ENCODE data around the gene CELA1.
"Not testable (repeated sequence)": the region's sequence is repeated elsewhere in the genome, so short reads cannot be mapped to it uniquely, and the experiment has no call there.

The CELA1 gene

DNA sequence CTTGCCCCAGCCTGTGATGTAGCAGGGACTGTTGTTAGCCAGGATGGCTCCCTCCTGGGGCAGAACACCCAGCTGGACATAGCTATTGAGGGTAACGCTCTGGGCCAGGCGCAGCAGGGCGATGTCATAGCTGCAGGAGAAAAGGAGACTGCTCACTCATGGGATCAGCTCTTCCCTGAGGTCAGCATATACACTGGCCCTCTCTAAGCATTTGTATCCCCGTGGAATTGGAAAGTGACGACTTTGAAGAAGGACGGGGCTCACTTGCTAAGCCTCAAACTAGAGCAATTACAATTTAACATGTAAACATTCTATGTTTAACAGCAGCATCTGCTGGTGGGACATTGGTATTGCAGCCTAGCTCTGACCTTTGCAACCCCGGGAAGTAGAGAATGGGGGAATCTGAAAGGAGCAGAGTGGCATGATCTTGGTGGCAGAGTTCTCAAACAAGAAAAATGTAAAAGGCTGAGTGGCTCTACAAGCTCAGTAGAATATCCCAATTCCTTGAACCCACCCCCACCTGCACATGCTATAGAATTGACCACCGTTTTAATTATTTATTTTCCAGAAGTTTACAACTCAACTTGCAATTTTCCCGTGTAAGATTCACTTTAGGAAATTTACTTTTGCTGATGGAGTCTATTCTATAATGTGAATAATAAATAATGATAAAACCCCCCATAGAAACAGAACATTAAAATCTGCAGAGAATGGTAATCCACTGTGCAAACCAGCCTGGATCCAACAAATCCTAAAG is 5.0 kb downstream of the CELA1 start:
- peak; percentile 82 for DNase-seq

DNA sequence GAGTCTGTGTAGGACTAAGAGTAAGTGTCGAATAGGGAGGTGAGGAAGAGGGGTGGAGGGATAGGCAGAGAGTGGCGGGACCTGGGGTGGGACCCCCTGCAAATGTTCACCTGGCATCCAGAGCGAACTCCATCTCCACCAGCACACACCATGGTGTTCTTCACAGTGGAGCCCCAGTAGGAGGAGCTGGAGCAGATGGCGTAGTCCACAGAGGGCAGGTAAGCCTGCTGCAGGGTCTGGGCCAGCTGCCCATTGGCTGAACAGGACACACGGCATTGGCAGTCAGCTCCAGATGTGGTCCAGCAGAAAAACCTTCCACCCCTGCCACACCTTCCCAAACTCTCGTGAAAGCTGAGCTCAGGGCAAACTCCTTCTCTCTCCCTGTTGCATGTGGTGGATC is 6.7 kb downstream of the CELA1 start:
- DNase-seq, result no peak

DNA sequence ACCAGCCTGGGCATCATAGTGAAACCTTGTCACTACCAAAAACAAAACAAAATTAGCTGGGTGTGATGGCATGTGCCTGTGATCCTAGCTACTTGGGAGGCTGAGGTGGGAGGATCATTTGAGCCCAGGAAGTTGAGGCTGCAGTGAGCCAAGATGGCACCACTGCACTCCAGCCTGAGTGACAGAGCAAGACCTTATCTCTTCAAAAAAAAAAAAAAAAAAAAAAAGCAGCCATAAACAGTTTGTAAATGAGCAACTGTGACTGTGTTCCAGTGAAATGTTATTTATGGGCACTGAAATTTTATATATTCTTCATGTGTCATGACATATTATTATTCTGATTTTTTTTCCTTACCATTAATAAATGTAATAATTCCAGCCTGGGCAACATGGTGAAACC is 9.1 kb downstream of the CELA1 start:
- DNase-seq, result not testable (repeated sequence)

DNA sequence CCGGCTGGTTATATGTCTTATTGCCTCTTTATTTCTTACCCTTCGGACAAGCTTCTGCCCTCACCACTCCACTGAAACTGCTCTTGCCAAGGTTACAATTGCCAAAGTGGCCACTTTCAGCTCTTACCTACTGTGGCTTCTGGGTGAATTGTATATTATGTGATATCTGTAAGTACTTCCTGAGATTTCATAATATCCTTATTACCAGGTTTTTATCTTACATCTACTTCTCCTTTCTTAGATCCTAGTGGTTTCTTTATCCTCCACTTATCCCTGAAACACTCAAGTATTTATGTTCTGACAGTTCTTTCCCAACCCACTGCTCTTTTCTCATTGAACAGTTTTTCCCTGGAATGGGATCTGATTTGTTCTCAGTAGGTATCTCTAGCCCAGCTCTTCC is 10.5 kb downstream of the CELA1 start:
- DNase-seq, result no peak

DNA sequence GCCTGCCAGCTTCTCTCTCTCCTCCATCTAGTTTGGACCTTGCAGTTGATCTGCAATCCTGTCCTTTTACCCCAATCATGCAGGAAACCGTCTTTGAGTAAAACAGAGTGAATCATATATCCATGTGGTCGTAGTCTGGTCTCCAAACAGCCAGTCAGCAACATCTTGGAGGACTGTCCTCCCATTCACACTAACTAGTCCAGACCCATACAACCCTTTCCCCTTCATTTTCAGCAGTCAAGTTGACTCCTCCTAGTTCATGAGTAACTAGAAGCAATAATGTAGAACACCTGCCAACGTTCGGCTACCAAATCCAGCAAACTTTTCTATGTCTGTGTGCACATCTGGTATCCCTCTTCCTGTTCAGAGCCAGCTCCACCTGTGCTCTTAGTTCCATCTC is 11.7 kb downstream of the CELA1 start:
- DNase-seq, result no peak

DNA sequence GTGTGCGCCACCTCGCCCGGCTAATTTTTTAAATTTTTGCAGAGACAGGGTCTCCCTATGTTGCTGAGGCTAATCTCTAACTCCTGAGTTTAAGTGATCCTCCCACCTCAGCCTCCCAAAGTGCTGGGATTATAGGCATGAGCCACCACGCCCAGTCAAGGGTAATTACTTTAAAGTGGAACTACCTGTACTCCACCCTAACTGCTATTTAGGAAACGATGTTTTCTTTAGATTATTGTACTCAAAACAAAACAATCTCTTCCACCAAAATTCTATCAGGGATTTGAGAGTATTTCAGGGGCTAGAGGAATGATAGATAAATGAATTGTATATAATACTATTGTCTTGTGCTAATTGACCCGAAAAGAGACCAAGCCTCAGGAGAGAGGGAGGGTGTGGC is 12.9 kb downstream of the CELA1 start:
- DNase-seq, result no peak

DNA sequence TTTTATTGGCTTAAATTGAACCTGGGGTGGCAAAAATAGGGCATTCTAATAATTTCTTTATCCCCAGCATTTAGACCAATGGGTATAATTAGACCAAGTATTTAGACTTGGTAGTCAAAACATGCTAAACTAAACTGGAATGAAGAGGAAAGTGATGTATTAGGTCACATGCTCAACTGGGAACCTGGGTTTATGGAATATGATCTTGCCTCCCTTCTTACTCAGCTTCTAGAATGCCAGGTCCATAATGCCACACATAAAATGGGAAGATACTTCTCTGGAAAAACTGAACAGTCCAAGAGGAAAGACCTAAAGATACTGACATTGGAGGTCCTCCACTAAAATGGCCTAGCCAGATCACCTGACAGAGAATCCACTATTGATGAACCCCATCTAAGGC is 16.3 kb downstream of the CELA1 start:
- DNase-seq, result no peak

DNA sequence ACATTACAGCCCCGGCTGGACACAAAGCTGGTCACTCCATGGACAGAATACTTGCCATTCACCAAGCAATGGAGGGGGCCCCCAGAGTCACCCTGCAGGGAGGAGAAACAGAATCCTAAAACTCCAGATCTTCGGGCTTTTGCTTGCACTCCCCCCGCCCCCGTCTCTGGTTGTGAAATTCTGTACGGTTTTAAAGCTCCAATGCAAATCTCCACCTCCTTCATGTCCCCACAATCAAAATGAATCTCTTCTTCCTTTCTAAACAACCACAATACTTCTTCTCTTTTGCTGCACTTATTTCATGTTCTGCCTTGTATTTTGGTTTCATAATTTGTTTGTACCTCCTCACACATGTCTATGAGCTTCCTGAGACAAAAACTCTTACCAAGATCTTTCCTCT is 16.7 kb downstream of the CELA1 start:
- DNase-seq, result no peak

DNA sequence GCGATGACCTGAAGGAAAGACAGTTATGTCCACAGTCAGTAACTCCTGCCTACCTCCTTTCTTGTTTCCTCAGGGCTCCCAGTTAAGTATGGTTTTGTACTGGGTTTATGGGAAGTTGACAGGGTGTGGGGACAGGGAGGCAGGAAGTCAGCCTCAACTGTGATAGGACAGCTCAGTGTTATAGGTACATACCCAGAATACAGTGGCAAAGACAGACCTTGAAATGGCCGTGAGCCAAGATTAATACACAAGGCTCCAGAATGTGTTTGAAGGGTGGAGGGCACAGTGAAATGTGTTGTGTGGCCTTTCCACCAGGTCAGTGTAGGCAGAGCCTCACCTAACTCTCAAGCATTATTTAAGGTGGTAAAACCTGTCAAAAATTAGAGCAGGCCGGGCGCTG is 17.9 kb downstream of the CELA1 start:
- no peak for DNase-seq

DNA sequence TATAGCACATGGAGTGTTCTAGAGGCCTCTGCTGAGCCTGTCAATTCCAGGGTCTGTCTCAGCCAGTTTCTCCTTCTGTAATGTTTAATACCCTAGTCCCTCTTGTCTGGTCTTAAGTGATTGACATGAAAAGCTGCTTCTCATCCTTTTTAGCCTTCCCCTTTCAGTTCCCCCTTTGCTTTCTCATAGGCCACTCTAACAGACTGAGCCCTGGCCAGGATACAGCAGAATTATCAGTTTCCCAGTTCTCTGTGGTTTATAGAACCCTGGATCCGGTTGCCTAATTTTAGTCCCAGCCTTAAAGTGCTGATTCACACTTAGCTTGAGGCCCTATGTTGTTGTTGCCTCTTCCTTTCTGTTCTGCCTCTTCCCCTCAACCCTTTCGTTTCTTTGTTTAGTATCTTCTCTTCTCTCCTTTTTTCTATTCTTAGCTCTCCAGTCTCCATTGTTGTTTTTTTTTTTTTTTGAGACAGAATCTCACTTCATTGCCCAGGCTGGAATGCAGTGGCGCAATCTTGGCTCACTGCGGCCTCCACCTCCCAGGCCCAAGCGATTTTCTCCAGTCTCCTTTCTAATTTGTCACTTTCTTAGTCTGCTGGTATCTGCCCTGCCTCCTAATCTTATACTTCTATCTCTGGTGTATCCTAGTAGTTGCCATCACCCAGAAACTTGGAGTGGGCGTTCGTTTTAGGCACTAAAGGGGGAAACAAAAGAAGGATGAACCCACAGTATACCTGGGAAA is 19.6 kb downstream of the CELA1 start:
- DNase-seq, result no peak

DNA sequence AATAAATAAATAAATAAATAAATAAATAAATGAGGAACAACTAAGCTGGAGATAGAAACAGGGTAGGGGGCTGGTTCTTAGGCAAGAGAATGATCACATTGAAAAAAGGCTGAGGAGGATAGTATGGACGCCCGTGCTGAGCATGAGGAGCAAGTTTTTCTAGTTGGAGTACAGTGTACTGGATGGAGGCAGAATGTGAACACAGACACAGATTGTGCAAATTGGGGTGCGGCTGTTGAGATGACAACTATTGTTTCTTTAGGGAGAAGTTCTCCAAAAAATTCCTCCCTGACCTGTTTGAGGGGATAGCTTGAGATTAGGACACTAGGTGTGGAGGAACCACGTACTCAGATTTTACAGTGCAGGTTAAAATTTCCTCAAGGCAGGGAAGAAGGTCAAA is 21.5 kb downstream of the CELA1 start:
- no peak for DNase-seq

DNA sequence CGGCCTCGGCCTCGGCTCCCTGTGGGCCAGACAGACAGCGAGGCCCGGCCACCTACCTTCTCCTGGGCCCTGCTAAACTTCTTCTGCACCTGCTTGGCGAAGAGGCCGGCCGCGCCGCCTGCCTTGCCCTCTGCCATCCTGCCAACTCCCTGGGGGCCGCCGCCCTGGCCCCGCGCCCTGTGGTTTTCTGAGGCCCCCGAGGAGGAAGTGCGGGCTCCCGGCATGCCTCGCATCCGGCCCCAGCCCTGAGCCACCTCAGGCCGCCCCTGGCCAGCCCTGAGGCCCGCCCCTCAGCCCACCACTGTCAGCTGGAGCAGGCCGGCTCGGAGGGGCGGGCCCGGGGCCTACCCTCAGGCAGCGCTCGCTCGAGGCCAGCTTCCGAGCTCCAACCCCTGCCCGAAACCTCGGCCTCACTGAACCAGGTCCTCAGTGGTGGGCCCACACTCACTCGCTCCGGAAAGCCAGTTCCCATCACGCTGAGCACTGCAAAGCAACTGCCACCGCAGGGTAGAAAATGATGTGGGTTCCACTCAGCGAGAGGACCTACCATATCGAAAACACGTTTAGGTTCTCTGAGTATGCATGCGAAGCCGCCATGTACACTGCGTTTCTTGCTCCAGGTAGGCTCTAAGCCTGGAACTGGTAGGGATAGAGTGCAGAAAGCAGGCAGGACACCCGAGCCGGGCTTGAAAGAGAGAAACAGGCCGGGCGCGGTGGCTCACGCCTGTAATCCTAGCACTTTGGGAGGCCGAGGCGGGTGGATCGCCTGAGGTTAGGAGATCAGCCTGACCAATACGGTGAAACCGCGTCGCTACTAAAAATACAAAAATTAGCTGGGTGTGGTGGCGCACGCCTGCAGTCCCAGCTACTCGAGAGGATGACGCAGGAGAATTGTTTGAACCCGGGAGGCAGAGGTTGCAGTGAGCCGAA is 22.2 kb downstream of the CELA1 start, which contains the start of gene BIN2:
TSS of gene BIN2 (minus strand) at position 209 of the 930 bp plus-strand sequence. CDS start at position 137, 72 bp downstream.
- no peak for DNase-seq

DNA sequence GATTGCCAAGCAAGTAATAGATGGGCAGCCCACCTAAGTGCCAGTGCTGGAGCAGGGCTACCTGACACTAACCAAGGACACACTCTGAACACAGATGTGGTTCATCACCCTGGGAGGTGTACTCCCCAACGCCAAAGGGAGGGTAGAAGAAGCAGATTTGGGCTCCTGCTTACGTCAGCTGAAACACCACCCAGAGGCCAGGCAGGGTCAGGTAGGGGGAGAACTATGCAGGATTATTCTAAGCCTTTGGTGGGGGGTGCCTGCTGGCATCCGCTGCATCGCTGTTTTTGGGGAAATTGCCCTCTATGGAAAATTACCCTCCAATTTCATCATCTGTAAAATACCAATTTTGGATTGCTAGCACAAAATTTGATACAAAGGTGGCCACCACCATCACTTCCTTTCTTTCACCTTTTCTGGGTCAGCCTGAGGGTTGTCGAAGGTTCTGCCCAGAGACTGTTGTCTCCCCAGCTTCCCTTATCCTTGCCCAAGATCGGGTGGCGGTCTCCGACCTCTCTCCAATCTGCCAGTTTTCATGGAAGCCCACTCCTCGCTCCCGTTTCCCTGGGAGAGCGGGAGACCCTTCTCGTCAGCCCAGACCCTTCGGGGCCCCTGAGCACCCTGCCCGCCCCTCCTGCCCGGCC is 23.0 kb downstream of the CELA1 start:
- DNase-seq, result no peak

DNA sequence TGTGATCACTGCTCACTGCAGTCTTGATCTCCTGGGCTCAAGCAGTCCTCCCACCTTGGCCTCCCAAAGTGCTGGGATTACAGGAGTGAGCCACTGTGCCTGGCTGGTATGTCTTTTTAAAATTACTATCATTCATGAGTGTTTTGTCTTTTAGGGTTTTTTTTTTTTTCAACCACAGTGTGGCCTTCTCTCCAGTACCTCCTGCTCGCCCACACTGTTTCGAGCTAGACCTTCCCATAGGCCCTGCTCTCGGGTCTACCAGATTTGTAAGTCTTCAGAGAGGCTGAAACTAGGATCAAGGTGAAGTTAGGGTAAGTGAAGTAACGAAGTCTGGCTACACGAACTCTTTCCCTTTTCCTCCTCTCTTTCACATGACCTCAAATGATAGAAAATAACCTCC is 24.0 kb downstream of the CELA1 start:
- DNase-seq, result no peak

DNA sequence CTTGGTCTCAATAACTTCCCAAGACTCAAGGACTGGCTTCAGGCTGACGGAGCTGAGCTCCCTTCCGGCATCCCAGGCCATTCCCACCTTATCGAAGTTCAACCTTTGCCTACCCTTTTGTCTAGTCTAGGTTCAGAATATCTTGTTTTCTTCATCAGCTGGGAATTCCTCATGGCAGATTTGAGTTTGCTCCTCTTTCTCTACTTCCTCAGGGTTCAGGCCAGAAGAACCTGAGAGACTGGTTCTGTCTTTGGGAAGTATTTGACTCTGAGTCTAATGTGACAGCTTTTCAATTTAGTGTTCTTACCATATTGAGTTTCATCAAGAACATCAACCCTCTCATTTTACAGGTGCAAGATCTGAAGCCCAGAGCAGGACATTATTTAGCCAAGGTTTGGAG is 24.6 kb downstream of the CELA1 start:
- DNase-seq, result no peak

DNA sequence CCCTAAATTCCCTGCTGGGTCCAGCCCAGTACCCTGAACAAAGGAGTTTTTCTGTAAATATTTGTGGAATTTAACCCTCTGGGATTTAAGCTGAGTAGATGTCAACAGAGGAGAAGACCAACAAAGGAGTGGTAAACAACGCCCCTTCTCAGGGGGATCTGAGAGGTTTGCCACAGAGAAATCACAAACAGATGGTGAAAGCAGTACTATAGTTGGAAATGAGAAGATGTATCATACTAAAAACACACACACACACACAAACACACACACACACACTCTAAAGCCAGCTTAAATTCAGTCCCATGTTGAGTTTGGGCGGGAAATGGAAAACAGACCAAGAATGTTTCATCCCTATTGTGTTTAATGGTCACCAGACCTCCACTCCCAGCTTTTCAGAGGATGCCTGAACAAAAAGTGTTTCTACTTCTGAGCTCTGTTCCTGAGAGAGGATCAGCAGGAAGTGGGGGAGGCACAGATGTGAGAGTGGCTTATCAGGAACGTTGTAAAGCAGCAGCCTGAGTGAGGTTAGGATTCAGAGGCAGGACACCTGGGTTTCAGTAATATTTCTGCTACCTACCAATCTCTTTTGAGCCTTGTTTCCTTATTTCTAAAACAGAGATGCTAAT is 25.7 kb downstream of the CELA1 start:
- DNase-seq, result peak; percentile 48

DNA sequence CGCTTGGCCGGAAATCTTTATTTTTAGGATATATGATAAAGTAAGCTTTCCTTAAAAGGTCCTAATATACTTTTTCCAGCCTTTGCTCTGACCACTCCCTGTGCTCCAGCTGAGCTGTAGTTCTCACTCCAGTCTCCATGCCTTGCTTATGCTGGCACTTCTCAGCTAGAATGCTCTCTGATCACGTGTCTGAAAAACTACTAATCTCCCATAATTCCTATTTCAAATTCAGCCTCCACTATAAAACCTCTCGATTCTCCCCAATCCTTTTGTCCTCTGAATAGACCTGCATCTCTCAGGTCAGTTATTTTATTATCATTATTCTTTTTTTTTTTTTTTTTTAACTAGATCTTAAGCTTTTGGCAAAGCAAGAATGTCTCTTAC is 26.2 kb downstream of the CELA1 start:
- no peak for DNase-seq

DNA sequence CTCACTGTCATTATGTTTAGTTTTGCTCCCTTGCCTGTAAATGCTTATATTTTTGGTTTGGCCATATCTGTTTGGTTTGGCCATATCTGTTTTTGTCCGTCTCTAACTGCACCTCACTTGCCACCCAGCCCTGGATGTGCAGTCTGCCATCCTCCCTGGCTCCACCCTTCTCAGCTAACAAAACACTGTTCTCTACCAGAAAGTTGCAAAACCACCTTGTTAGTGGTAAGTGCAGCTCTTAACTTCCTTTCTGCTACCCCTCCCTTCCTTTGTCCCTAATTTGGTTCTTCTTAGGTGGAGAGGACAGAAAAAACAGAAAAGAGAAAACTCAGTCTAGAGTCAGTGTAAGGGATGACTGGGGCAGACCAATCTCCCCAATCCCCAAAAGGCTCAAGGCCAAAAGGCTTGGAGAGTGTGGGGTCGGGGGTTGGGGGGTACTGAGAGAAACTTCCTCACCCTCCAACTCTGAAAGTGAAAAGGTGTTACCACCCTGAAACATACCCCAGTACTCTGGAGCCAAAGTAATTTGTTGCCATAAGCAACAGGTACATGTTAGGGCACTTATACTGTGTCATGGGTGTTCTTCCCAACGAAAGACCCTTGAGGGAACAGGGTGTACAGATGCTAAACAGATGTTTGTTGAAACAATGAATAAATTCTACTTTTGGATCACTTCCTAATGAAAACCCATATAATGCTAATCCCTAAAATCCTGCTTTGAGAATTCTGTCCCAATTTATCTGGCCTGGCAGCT is 27.5 kb downstream of the CELA1 start:
- no peak for DNase-seq

DNA sequence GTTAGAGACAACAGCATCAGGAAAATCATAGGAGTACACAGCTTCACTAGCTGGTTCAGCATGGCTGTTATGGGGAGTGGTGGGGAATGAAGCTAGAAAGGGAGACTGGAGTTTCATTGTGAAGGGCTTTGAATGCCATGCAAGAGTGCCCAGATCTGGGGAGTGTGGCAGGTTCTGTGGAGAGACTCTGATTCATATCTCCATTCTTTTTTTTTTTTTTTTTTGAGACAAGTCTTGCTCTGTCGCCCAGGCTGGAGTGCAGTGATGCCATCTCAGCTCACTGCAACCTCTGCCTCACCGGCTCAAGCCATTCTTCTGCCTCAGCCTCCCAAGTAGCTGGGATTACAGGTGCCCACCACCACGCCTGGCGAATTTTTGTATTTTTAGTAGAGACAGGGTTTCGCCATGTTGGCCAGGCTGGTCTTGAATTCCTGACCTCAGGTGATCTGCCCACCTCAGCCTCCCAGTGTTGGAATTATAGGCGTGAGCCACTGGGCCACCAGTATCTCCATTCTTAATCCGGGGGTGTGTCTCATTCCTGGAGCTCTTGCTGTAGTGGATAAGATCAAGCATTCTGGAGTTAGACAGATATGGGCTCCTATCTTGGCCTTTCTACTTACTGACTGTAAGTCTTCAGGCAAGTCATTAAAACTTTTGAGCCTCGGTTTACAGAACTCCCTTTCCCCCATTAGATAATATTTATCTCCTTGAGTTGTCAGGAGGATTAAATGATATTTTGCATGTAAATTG is 28.2 kb downstream of the CELA1 start:
- DNase-seq, result not testable (repeated sequence)

DNA sequence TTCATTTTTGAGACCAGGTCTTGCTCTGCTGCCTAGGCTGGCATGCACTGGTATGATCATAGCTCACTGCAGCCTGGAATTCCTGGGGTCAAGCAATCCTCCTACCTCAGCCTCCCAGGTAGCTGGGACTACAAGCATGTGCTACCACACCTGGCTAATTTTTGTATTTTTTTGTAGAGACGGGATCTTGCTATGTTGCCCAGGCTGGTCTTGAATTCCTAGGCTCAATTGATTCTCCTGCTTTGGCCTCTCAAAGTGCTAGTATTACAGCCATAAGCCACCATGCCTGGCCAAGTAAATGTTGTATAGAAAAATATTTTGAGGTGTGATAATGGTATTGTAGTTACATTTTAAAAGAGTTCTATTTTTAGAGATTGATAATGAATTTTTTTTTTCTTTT is 35.1 kb downstream of the CELA1 start:
- no peak for DNase-seq

All from NCI-H82 (cell line).